ENCODE data around the gene PLEKHA3. TPM values are rescaled to one million over a fixed set of nuclear protein-coding genes. Genes with fewer than 3 reads are reported as not detected.

PLEKHA3 gene
- total and polyA plus RNA-seq, 2 of the 4 experiments (the other 2 are of a cell fraction) = 3.9 to 5.5 TPM

GRCh38 chr2:178530625-178531142, 50.4 kb downstream of the PLEKHA3 start:
- H3K27me3 ChIP-seq (ENCODE audit: control insufficient read depth, insufficient read depth, low read length) = no peaks in the 10 kb centered on the region
- H2AFZ ChIP-seq (replicated peaks; ENCODE audit: low read length, poor library complexity) = no peak overlapping the region
- no peak overlapping the region for H4K8ac ChIP-seq (ENCODE audit: low read depth in 2 of 2, low read length in 2 of 2)
- no peak overlapping the region for H2AK5ac ChIP-seq (ENCODE audit: low read depth, low read length)
- H2AK9ac ChIP-seq (replicated peaks; ENCODE audit: low read depth, low read length, poor library complexity) = no peak overlapping the region
- no CpG with 5 or more reads among the region's 8 CpGs for WGBS, 2 experiments (ENCODE audit: extremely low coverage in 2 of 2, insufficient read length in 1 of 2)
- H4K91ac ChIP-seq (ENCODE audit: insufficient read depth, low read depth, low read length) = no peak overlapping the region
- no TSS peak for BruUV-seq (replicated peaks)
- H3K9ac ChIP-seq (ENCODE audit: low read depth, low read length) = no peak overlapping the region
- no peak for TF ChIP-seq MAFK (IDR thresholded peaks at IDR 0.05; ENCODE audit: low read depth, low read length)
- TF ChIP-seq FOS (IDR thresholded peaks at IDR 0.05; ENCODE audit: low read depth, low read length) = no peak
- TF ChIP-seq MAZ (IDR thresholded peaks at IDR 0.05; ENCODE audit: borderline replicate concordance, low read depth, low read length) = no peak
- TF ChIP-seq, protein P1, sequence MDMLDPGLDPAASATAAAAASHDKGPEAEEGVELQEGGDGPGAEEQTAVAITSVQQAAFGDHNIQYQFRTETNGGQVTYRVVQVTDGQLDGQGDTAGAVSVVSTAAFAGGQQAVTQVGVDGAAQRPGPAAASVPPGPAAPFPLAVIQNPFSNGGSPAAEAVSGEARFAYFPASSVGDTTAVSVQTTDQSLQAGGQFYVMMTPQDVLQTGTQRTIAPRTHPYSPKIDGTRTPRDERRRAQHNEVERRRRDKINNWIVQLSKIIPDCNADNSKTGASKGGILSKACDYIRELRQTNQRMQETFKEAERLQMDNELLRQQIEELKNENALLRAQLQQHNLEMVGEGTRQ (IDR thresholded peaks at IDR 0.05; ENCODE audit: low read depth, low read length) = no peak
- no peak for TF ChIP-seq RFX5 (IDR thresholded peaks at IDR 0.05; ENCODE audit: low read depth, low read length)
- TF ChIP-seq NFE2L2 (IDR thresholded peaks at IDR 0.05; ENCODE audit: low read depth, low read length) = no peak
- H3K23ac ChIP-seq (ENCODE audit: low read depth, low read length) = no peak overlapping the region
- no peak overlapping the region for H2BK15ac ChIP-seq (ENCODE audit: low read depth, low read length)
- H3K36me3 ChIP-seq (ENCODE audit: control insufficient read depth, insufficient read depth, low read length) = peaks cover 17% of the 10 kb centered on the region
- H2BK20ac ChIP-seq (ENCODE audit: low read depth, low read length) = no peak overlapping the region
- H3K4me3 ChIP-seq (ENCODE audit: insufficient read depth, low read depth, low read length) = no peak overlapping the region
- in situ Hi-C loops (cut with MboI; ENCODE audit: low sequenced_read_pairs) = no loop called here
- DNase-seq (no peak), ATAC-seq (ENCODE audit: low read depth) (no peak)
- H4K5ac ChIP-seq (ENCODE audit: low read depth, low read length) = no peak overlapping the region
- no peaks in the 10 kb centered on the region; the same call in 1 of the 2 replicates for H3K9me1 ChIP-seq (ENCODE audit: insufficient read depth, low read length)
- H3K56ac ChIP-seq (ENCODE audit: extremely low read depth, insufficient read depth, low read length) = no peak overlapping the region
- no peak overlapping the region for H3K4me2 ChIP-seq (ENCODE audit: low read depth, low read length)
- peaks cover 9 to 55% of the 10 kb centered on the region in 2 experiments; a peak in 3 of 4 replicates for H3K79me1 ChIP-seq (ENCODE audit: low read depth in 1 of 2, low read length in 2 of 2)
- CTCF ChIA-PET = interaction anchor here (0.7 kb wide), 1 partner anchor 11 kb away, joined by 3 read pairs; no protein-coding TSS in a partner anchor
- H4K20me1 ChIP-seq (ENCODE audit: insufficient read depth, low read length) = no peaks in the 10 kb centered on the region
- intact Hi-C loops (cut with micrococcal nuclease) = no loop called here
- no peak overlapping the region for H3K4ac ChIP-seq (ENCODE audit: low read depth, low read length)
- H3K18ac ChIP-seq (ENCODE audit: low read depth, low read length) = no peak overlapping the region
- no peaks in the 10 kb centered on the region for H3K4me1 ChIP-seq (ENCODE audit: control insufficient read depth, insufficient read depth, low read length)
- no peak overlapping the region for H2BK120ac ChIP-seq (ENCODE audit: low read depth, low read length)
- H2BK5ac ChIP-seq (ENCODE audit: low read depth, low read length, poor library complexity, severe bottlenecking) = no peak overlapping the region
- H3K9me3 ChIP-seq (ENCODE audit: control insufficient read depth, insufficient read depth, low read length) = no peaks in the 10 kb centered on the region
- H3K27ac ChIP-seq (ENCODE audit: insufficient read depth, low read length) = no peak overlapping the region
- dilution Hi-C loops (cut with HindIII; ENCODE audit: low sequenced_read_pairs, unreplicated experiment) = no loop called here
- H3K14ac ChIP-seq (replicated peaks; ENCODE audit: low read depth, low read length) = no peak overlapping the region
- POLR2A ChIA-PET (ENCODE audit: unreplicated experiment) = no interaction called here
